DOHH2 (cell line): ENCODE data around the gene DESI1.

Experiments
- H3F3A ChIP-seq: fragments of 200-600 bp; sonication (generic), shearing (Covaris generic); 2 replicates; pipeline ENCODE4 v1.6.0; 2016; ENCODE audit warnings: antibody characterized with exemption, mild to moderate bottlenecking; ENCODE audit not compliant: control insufficient read depth, insufficient read depth
- H3K27ac ChIP-seq: fragments of 200-600 bp; sonication (generic); 2 replicates; pipeline ENCODE4 v1.5.1; 2014; ENCODE audit warnings: low read depth, mild to moderate bottlenecking, low read length, moderate library complexity
- H3K27me3 ChIP-seq: fragments of 200-600 bp; sonication (generic); 2 replicates; pipeline ENCODE4 v1.6.1; 2014; ENCODE audit warnings: mild to moderate bottlenecking, low read length, mixed read lengths; ENCODE audit not compliant: control insufficient read depth
- H3K36me3 ChIP-seq: fragments of 200-600 bp; sonication (generic); 2 replicates; pipeline ENCODE4 v1.6.1; 2014; ENCODE audit warnings: mild to moderate bottlenecking, low read length, moderate library complexity, mixed read lengths; ENCODE audit not compliant: control insufficient read depth
- H3K4me1 ChIP-seq: fragments of 200-600 bp; sonication (generic); 2 replicates; pipeline ENCODE4 v1.6.1; 2014; ENCODE audit warnings: mild to moderate bottlenecking, low read length, mixed read lengths; ENCODE audit not compliant: control insufficient read depth
- H3K4me2 ChIP-seq: fragments of 200-600 bp; sonication (generic); 2 replicates; pipeline ENCODE4 v1.6.0; 2014; ENCODE audit warnings: mild to moderate bottlenecking, low read length, moderate library complexity
- H3K4me3 ChIP-seq: fragments of 200-600 bp; sonication (generic); 2 replicates; pipeline ENCODE4 v1.5.1; 2014; ENCODE audit warnings: mild to moderate bottlenecking, low read length, mixed read lengths
- H3K79me2 ChIP-seq: fragments of 200-600 bp; sonication (generic); 2 replicates; pipeline ENCODE4 v1.6.1; 2014; ENCODE audit warnings: mild to moderate bottlenecking, low read length, mixed read lengths; ENCODE audit not compliant: control insufficient read depth
- H3K9me2 ChIP-seq: fragments of 200-600 bp; sonication (generic); replicated peaks from 2 replicates; pipeline ENCODE4 v1.6.1; 2014; ENCODE audit warnings: mild to moderate bottlenecking, low read length, mixed read lengths; ENCODE audit not compliant: control insufficient read depth
- H3K9me3 ChIP-seq: fragments of 200-600 bp; sonication (generic); 2 replicates; pipeline ENCODE4 v1.6.1; 2014; ENCODE audit warnings: antibody characterized with exemption, low read length, mixed read lengths; ENCODE audit not compliant: control insufficient read depth, insufficient read depth
- H4K20me1 ChIP-seq: fragments of 200-600 bp; sonication (generic); 2 replicates; pipeline ENCODE4 v1.6.0; 2014; ENCODE audit warnings: low read depth, mild to moderate bottlenecking, antibody characterized with exemption, low read length, moderate library complexity; ENCODE audit not compliant: control insufficient read depth, insufficient read depth
- EZH2phosphoT487 ChIP-seq: fragments of 200-600 bp; sonication (generic); IDR thresholded peaks from 2 replicates; pipeline ENCODE4 v1.6.1; 2017; ENCODE audit warnings: borderline replicate concordance, mild to moderate bottlenecking, antibody characterized with exemption, low read length, moderate library complexity, mixed read lengths
- TF ChIP-seq, protein P1 (sequence below): fragments of 200-600 bp; sonication (generic); IDR thresholded peaks from one replicate; pipeline ENCODE4 v1.5.1; 2014; ENCODE audit warnings: antibody characterized with exemption, mild to moderate bottlenecking, low read depth, low read length; ENCODE audit not compliant: poor library complexity, severe bottlenecking

DESI1 gene

GRCh38 chr22:41656556-41656955 is 35.7 kb upstream of the DESI1 start:
- Histone ChIP-seq H3K9me3 (no peaks in the 10 kb centered on the region), H3K4me2 (no peak overlapping the region), H3K79me2 (peaks cover 9% of the 10 kb centered on the region), H4K20me1 (0 out of 2 replicates have a peak, but pooled peaks cover 4% of the 10 kb centered on the region), H3K9me2 (no peaks in the 10 kb centered on the region), H3K4me3 (no peak overlapping the region), H3K27ac (no peak overlapping the region), H3K4me1 (no peaks in the 10 kb centered on the region), H3K27me3 (no peaks in the 10 kb centered on the region), H3K36me3 (peaks cover 93% of the 10 kb centered on the region), H3F3A (peaks cover 12% of the 10 kb centered on the region)
- TF ChIP-seq EZH2phosphoT487, result no peak
- TF ChIP-seq, protein P1, sequence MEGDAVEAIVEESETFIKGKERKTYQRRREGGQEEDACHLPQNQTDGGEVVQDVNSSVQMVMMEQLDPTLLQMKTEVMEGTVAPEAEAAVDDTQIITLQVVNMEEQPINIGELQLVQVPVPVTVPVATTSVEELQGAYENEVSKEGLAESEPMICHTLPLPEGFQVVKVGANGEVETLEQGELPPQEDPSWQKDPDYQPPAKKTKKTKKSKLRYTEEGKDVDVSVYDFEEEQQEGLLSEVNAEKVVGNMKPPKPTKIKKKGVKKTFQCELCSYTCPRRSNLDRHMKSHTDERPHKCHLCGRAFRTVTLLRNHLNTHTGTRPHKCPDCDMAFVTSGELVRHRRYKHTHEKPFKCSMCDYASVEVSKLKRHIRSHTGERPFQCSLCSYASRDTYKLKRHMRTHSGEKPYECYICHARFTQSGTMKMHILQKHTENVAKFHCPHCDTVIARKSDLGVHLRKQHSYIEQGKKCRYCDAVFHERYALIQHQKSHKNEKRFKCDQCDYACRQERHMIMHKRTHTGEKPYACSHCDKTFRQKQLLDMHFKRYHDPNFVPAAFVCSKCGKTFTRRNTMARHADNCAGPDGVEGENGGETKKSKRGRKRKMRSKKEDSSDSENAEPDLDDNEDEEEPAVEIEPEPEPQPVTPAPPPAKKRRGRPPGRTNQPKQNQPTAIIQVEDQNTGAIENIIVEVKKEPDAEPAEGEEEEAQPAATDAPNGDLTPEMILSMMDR, result no peak

DNA sequence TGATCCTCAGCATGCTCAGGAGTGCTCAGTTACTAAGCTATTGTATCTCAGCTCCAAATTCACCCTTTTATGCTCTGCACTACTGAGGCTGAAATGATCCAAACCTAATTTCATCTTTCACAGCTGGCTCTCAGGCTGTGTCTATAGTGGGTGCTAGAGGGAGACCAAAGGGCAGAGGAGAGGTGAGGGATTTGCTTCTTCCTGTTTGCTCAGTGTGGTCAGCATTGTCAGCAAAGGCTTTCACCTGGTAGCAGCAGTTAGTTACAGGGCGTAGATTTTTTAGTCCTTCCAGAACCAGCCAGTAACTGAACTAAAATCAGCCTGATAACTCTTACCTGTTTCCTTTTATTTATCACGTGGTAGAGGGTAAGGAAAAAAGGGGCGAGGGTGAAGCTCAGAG is 33.5 kb upstream of the DESI1 start:
- Histone ChIP-seq H3K4me2 (no peak overlapping the region), H3K36me3 (peaks cover 86% of the 10 kb centered on the region), H3K9me2 (no peaks in the 10 kb centered on the region), H3K4me1 (no peaks in the 10 kb centered on the region), H3K4me3 (no peak overlapping the region), H3K27me3 (no peaks in the 10 kb centered on the region), H4K20me1 (no peaks in the 10 kb centered on the region), H3F3A (0 out of 2 replicates have a peak, but pooled peaks cover 4% of the 10 kb centered on the region), H3K27ac (no peak overlapping the region), H3K9me3 (no peaks in the 10 kb centered on the region), H3K79me2 (peaks cover 16% of the 10 kb centered on the region)
- no peak for TF ChIP-seq EZH2phosphoT487
- TF ChIP-seq, protein P1, result no peak

GRCh38 chr22:41650821-41651220 is 30.0 kb upstream of the DESI1 start:
- H3K4me1 ChIP-seq, result peaks cover 4% of the 10 kb centered on the region; the same call in 1 of the 2 replicates
- no peak overlapping the region for H3K27ac ChIP-seq
- no peaks in the 10 kb centered on the region for H3K9me3 ChIP-seq
- H4K20me1 ChIP-seq, result no peaks in the 10 kb centered on the region
- H3K9me2 ChIP-seq, result no peaks in the 10 kb centered on the region
- no peak overlapping the region for H3K4me2 ChIP-seq
- H3K79me2 ChIP-seq, result peaks cover 31% of the 10 kb centered on the region
- peaks cover 87% of the 10 kb centered on the region for H3K36me3 ChIP-seq
- 0 out of 2 replicates have a peak, but pooled peaks cover 4% of the 10 kb centered on the region for H3F3A ChIP-seq
- no peak for TF ChIP-seq EZH2phosphoT487
- TF ChIP-seq, protein P1, result no peak
- H3K27me3 ChIP-seq, result no peaks in the 10 kb centered on the region
- H3K4me3 ChIP-seq, result no peak overlapping the region
